GM12878 (cell line): ENCODE results near the gene ZNF546. TPM values are rescaled to one million over a fixed set of nuclear protein-coding genes. Genes with fewer than 3 reads are reported as not detected.

Experiments
- ATAC-seq: fragments of 200-7000 bp; cut with Tn5 transposase; 3 replicates; pipeline ENCODE4 v1.9.1; 2020; ENCODE audit warnings: mild to moderate bottlenecking, moderate library complexity
- BruUV-seq: library from RNA; stranded (reverse); fragments of 400-500 nt; replicated peaks from 2 replicates; lab custom pipeline; 2021; lab: Mats Ljungman, UMichigan
- CTCF ChIA-PET: fragments of 300-600 bp; sonication (Branson Sonifier 250); formaldehyde crosslinking; extraction: SDS; loops from one replicate; lab custom pipeline; 2021; ENCODE audit warnings: inconsistent platforms; lab: Yijun Ruan, JAX
- POLR2A ChIA-PET: fragments of 350-600 bp; formaldehyde crosslinking; extraction: SDS; loops from one replicate; lab custom pipeline; 2021; ENCODE audit warnings: inconsistent platforms; lab: Charles Lee
- RAD21 ChIA-PET: fragments of 300-600 bp; sonication (Branson Sonifier 250); formaldehyde crosslinking; loops from one replicate; lab custom pipeline; 2023; ENCODE audit warnings: antibody characterized with exemption; ENCODE audit not compliant: unreplicated experiment; lab: Charles Lee
- SMC1A ChIA-PET: fragments of 300-600 bp; sonication (Branson Sonifier 250); formaldehyde crosslinking; loops from one replicate; lab custom pipeline; 2023; ENCODE audit not compliant: unreplicated experiment, uncharacterized antibody; lab: Charles Lee
- DNase-seq: peaks from one replicate; pipeline ENCODE4 v3.0.0-alpha.2; 2011; ENCODE audit warnings: low read depth, low spot score
- FAIRE-seq: peaks from 3 replicates; lab custom pipeline; 2011; peaks lifted over from hg19 to GRCh38; lab: Jason Lieb, UNC
- H2AFZ ChIP-seq: 2 replicates; pipeline ENCODE4 v1.6.0; 2011; ENCODE audit warnings: low read depth, low read length, control low read depth; ENCODE audit not compliant: control insufficient read depth
- H3K27ac ChIP-seq: 2 replicates; pipeline ENCODE4 v1.5.1; 2011; ENCODE audit warnings: control low read depth; ENCODE audit not compliant: control insufficient read depth, insufficient read depth
- H3K27me3 ChIP-seq, 2 experiments: replicated peaks in 1 of 2; 2 replicates each; pipeline versions ENCODE4 v1.6.0 to v1.6.1; 2011; ENCODE audit warnings: low read length in 1 of 2; ENCODE audit not compliant: control insufficient read depth in 2 of 2, insufficient read depth in 2 of 2
- H3K36me3 ChIP-seq, 2 experiments: 2 replicates each; pipeline ENCODE4 v1.5.1; 2011; ENCODE audit warnings: low read length in 1 of 2; ENCODE audit not compliant: control insufficient read depth in 2 of 2, insufficient read depth in 2 of 2
- H3K4me1 ChIP-seq: 2 replicates; pipeline ENCODE4 v1.6.1; 2011; ENCODE audit warnings: mild to moderate bottlenecking, low read length, moderate library complexity, mixed read lengths; ENCODE audit not compliant: control insufficient read depth, insufficient read depth
- H3K4me2 ChIP-seq: 2 replicates; pipeline ENCODE4 v1.6.0; 2011; ENCODE audit warnings: control low read depth; ENCODE audit not compliant: control insufficient read depth, insufficient read depth
- H3K4me3 ChIP-seq: fragments of 200-600 bp; sonication (generic); 2 replicates; pipeline ENCODE4 v1.5.1; 2016
- H3K79me2 ChIP-seq: 2 replicates; pipeline ENCODE4 v1.6.0; 2011; ENCODE audit warnings: low read length; ENCODE audit not compliant: control insufficient read depth, insufficient read depth
- H3K9ac ChIP-seq: 2 replicates; pipeline ENCODE4 v1.8.0; 2011; ENCODE audit warnings: low read length, control low read depth, mixed read lengths; ENCODE audit not compliant: control insufficient read depth, insufficient read depth
- H3K9me3 ChIP-seq: replicated peaks from 3 replicates; pipeline ENCODE4 v1.5.1; 2011; ENCODE audit warnings: mild to moderate bottlenecking, low read length; ENCODE audit not compliant: control insufficient read depth, insufficient read depth
- H4K20me1 ChIP-seq: 2 replicates; pipeline ENCODE4 v1.6.0; 2011; ENCODE audit not compliant: control insufficient read depth, insufficient read depth
- BHLHE40 ChIP-seq, 2 experiments: fragments of 450-650 bp in 1 of 2; IDR thresholded peaks; 2 replicates each; pipeline ENCODE4 v1.6.1; 2011 to 2017; ENCODE audit warnings: low read depth in 2 of 2, borderline replicate concordance in 1 of 2, improper control_type of control experiment in 1 of 2, low read length in 1 of 2, mild to moderate bottlenecking in 1 of 2
- EED ChIP-seq: sonication (generic); IDR thresholded peaks from 2 replicates; pipeline ENCODE4 v1.6.1; 2016; ENCODE audit warnings: antibody characterized with exemption, low read depth
- MEF2B ChIP-seq: fragments of 450-650 bp; IDR thresholded peaks from 2 replicates; pipeline ENCODE4 v1.6.1; 2018; ENCODE audit warnings: mild to moderate bottlenecking, moderate library complexity; ENCODE audit not compliant: partially characterized antibody, poor library complexity, severe bottlenecking
- SIX5 ChIP-seq: IDR thresholded peaks from 2 replicates; pipeline ENCODE4 v1.6.1; 2011; ENCODE audit warnings: mild to moderate bottlenecking, low read depth, low read length, moderate library complexity; ENCODE audit not compliant: severe bottlenecking
- SMAD1 ChIP-seq: fragments of 450-650 bp; IDR thresholded peaks from 2 replicates; pipeline ENCODE4 v1.6.1; 2018; ENCODE audit warnings: mild to moderate bottlenecking, low read depth; ENCODE audit not compliant: partially characterized antibody
- SREBF2 ChIP-seq: IDR thresholded peaks from 2 replicates; pipeline ENCODE4 v1.6.1; 2012; ENCODE audit warnings: mild to moderate bottlenecking, low read length
- WRNIP1 ChIP-seq: IDR thresholded peaks from 2 replicates; pipeline ENCODE4 v1.6.1; 2011; ENCODE audit warnings: low read depth, low read length, improper control_type of control experiment, borderline replicate concordance
- ZZZ3 ChIP-seq: IDR thresholded peaks from 2 replicates; pipeline ENCODE4 v1.6.1; 2011; ENCODE audit warnings: low read depth; ENCODE audit not compliant: control insufficient read depth, insufficient read length
- WGBS: methylation state at CpG from one replicate; pipeline ENCODE4 v1.1.6; 2016; ENCODE audit warnings: low lambda C conversion rate; ENCODE audit not compliant: insufficient replicate concordance, insufficient coverage; ENCODE audit errors: missing lambda C conversion rate; 5-methylcytosine and 5-hydroxymethylcytosine counted together
- in situ Hi-C: fragments of 300-500 bp; cut with MboI; formaldehyde crosslinking; loops from 9 replicates; pipeline ENCODE4 v1.14.3; 2018; ENCODE audit warnings: mixed read lengths
- intact Hi-C: fragments of 100-400 bp; cut with micrococcal nuclease; formaldehyde crosslinking; loops from one replicate; pipeline ENCODE4 v1.14.2; 2022; ENCODE audit not compliant: unreplicated experiment
- polyA plus RNA-seq, 11 experiments: library from polyadenylated mRNA; depleted of rRNA in 4 of 11; unstranded in 6 of 11; stranded (reverse) in 5 of 11; fragments of >200 nt; fragmentation: Nextera tagmentation in 4 of 11; fragmentation: Illumina TruSeq in 1 of 11; extraction: Ambion mirVana in 4 of 11; extraction: Trizol in 1 of 11; gene quantifications; 1 replicate in 1 of 11; 2 replicates in 10 of 11; pipeline versions ENCODE4 v1.2.1 to v1.2.3, GENCODE V29; 2011 to 2016; ENCODE audit warnings: inconsistent platforms in 2 of 11, missing spikeins in 2 of 11, low read depth in 1 of 11
- total RNA-seq, 4 experiments: library from RNA; depleted of rRNA in 3 of 4; stranded (reverse); fragments of >200 nt in 3 of 4; fragmentation: Illumina TruSeq in 1 of 4; extraction: Trizol in 1 of 4; gene quantifications; 2 replicates each; pipeline versions ENCODE4 v1.2.1 to v1.2.3, GENCODE V29; 2013 to 2021
- TF ChIP-seq, protein P1 (sequence below): IDR thresholded peaks from 2 replicates; pipeline ENCODE4 v1.6.1; 2012; ENCODE audit warnings: mild to moderate bottlenecking, low read depth, low read length

ZNF546 gene
- total and polyA plus RNA-seq, 10 of the 15 experiments (the other 5 are each of a cell fraction or from before 2014, with no cell fraction given), result 0.88 to 4.1 (median 2.4) TPM

DNA sequence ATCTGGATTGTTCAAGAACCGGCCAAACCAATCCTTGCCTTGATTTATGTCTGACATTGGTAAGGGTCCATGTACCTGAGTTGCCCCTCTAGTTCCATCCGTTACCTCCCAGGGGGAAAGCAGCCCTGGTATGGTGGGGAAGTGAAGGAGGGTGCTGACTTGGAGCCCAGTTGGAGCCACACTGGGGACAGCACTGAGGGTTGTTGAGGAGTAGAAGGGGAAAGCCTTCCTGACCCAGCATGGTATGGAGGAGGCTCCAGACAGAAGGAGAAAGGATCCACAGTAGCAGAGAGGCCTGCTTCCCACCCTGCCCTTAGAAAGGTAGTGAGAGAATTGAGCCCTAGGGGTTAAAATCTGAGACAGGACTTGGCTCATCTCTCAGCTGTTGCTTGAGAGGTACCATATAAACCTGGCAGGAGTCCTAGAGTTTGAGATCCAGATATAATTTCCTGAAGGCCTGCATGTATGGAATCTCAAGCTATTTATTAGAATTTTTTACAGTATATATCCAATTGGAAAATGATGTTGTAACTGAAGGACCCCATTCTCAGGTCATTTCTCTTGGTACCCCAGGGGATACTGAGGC is 45.7 kb upstream of the ZNF546 start:
- H2AFZ ChIP-seq, result no peak overlapping the region
- no peaks in the 10 kb centered on the region for H4K20me1 ChIP-seq
- peaks cover 12% of the 10 kb centered on the region for H3K4me1 ChIP-seq
- in situ Hi-C loops, result no loop called here
- TF ChIP-seq SREBF2 (no peak), SIX5 (no peak), SMAD1 (no peak), MEF2B (no peak), ZZZ3 (no peak), WRNIP1 (no peak), BHLHE40 (IDR thresholded peaks at IDR 0.05; ENCODE audit: borderline replicate concordance in 1 of 2, low read depth in 2 of 2, low read length in 1 of 2) (no peak), EED (no peak)
- TF ChIP-seq, protein P1, sequence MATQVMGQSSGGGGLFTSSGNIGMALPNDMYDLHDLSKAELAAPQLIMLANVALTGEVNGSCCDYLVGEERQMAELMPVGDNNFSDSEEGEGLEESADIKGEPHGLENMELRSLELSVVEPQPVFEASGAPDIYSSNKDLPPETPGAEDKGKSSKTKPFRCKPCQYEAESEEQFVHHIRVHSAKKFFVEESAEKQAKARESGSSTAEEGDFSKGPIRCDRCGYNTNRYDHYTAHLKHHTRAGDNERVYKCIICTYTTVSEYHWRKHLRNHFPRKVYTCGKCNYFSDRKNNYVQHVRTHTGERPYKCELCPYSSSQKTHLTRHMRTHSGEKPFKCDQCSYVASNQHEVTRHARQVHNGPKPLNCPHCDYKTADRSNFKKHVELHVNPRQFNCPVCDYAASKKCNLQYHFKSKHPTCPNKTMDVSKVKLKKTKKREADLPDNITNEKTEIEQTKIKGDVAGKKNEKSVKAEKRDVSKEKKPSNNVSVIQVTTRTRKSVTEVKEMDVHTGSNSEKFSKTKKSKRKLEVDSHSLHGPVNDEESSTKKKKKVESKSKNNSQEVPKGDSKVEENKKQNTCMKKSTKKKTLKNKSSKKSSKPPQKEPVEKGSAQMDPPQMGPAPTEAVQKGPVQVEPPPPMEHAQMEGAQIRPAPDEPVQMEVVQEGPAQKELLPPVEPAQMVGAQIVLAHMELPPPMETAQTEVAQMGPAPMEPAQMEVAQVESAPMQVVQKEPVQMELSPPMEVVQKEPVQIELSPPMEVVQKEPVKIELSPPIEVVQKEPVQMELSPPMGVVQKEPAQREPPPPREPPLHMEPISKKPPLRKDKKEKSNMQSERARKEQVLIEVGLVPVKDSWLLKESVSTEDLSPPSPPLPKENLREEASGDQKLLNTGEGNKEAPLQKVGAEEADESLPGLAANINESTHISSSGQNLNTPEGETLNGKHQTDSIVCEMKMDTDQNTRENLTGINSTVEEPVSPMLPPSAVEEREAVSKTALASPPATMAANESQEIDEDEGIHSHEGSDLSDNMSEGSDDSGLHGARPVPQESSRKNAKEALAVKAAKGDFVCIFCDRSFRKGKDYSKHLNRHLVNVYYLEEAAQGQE, result no peak
- TF ChIP-seq, all 136 proteins: peak for 0
- Histone ChIP-seq H3K9ac (no peak overlapping the region), H3K9me3 (no peaks in the 10 kb centered on the region), H3K27ac (no peak overlapping the region), H3K79me2 (no peaks in the 10 kb centered on the region), H3K4me2 (no peak overlapping the region), H3K27me3 (no peaks in the 10 kb centered on the region), H3K36me3 (no peaks in the 10 kb centered on the region), H3K4me3 (no peak overlapping the region)
- ChIA-PET POLR2A (interaction anchor here (0.5 to 1.2 kb wide), 4 partner anchors 9 to 19 kb away, joined by 3 to 12 read pairs (median 4); no protein-coding TSS in a partner anchor), CTCF (interaction anchor here (0.5 to 1.4 kb wide), 5 partner anchors 9 to 213 kb away, joined by 3 to 15 read pairs (median 3); partner anchors contain the start of gene PSMC4), RAD21 (interaction anchor here (1.2 to 1.4 kb wide), 2 partner anchors 9 to 19 kb away, joined by 6 to 8 read pairs; partner anchors contain the start of gene PSMC4), SMC1A (interaction anchor here (1.0 to 1.8 kb wide), 7 partner anchors 9 to 21 kb away, joined by 4 to 7 read pairs (median 6); partner anchors contain the start of gene PSMC4)
- ATAC-seq, result no peak
- BruUV-seq, result no TSS peak
- no peak for DNase-seq
- intact Hi-C loops, result no loop called here
- WGBS, result 98% methylated on average over 2 of the region's 2 CpGs
- FAIRE-seq, result no peak
